HL-60/S4 treated with phorbol 12-myristate 13-acetate at 8.2 ng/mL for 4 days and 3 days (cell line): ENCODE data around the gene KRTAP9-9.
"Not testable (repeated sequence)": the region's sequence is repeated elsewhere in the genome, so short reads cannot be mapped to it uniquely, and the experiment has no call there.

Source experiments
- in situ Hi-C: fragments of 300-500 bp; cut with MboI; formaldehyde crosslinking; loops from 2 replicates; pipeline ENCODE4 v1.15.0; 2022; ENCODE audit warnings: low sequenced_read_pairs

The KRTAP9-9 gene

GRCh38 chr17:41255381-41256290 is at the start of gene KRTAP9-9:
Gene KRTAP9-9, plus strand, starts transcription at chr17:41255384.
- in situ Hi-C loops, result not testable (repeated sequence)

GRCh38 chr17:41211845-41212466 is 43.2 kb upstream of the KRTAP9-9 start:
- in situ Hi-C loops, result no loop called here

DNA sequence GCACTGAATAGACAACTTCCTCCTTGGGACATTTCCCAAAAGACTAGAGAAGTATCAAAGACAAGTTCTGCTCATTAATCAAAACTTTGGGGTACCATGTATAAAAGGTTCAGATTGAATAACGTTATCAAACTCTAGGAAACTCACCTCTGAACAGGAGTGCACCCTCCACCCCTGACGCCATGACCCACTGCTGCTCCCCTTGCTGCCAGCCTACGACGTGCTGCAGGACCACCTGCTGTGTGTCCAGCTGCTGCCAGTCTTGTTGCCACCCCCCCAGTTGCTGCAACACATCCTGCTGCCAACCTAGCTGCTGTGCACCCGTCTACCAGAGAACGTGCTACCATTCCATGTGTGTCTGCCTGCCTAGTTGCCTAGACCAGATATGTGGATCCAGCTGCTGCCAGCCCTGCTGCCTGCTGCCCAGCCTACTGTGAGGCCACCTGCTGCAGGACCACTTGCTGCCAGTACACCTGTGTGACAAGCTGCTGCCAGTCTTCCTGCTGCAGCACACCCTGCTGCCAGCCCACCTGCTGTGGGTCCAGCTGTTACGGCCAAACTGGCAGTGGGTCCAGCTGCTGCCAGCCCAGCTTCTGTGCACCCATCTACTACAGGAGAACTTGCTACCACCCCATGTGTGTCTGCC is 42.5 kb upstream of the KRTAP9-9 start:
- in situ Hi-C loops, result no loop called here

GRCh38 chr17:41215681-41216080 is 39.5 kb upstream of the KRTAP9-9 start:
- in situ Hi-C loops, result no loop called here

DNA sequence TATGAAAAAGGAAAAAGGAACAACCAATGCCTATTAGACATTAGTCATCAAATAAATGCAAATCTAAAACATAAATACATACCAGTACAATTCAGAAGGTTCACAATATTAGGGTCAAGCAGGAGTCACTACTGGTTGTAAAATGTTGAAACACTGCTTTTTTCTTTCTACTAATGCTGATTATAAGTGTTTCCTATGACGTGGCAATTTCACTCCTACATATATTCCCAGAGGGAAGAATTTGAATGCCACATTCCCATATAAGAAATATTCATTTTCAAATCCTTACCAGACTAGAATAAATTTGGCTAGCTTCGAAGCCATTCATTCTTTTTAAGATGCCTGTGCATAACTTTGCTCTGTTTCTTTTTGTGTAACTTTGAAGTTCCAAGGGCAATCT is 31.4 kb upstream of the KRTAP9-9 start:
- in situ Hi-C loops, result no loop called here

DNA sequence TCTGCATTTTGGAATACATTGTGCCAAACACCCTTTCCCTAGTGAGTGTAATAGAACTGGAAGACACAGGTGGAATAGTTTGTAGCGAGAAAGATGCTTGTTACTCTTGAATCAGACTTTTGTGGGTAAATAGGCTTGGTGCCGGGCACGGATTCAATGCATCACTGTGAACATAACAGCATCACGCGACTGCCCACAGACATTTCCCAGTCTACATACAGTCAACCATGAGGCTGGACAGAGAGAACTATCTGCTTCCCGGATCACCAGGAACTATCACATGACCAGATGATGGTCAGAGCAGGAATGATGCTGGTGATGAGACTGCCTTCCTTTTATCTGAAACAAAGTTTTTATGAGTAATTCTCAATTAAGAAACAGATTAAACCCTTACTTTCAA is 29.1 kb upstream of the KRTAP9-9 start:
- in situ Hi-C loops, result no loop called here

DNA sequence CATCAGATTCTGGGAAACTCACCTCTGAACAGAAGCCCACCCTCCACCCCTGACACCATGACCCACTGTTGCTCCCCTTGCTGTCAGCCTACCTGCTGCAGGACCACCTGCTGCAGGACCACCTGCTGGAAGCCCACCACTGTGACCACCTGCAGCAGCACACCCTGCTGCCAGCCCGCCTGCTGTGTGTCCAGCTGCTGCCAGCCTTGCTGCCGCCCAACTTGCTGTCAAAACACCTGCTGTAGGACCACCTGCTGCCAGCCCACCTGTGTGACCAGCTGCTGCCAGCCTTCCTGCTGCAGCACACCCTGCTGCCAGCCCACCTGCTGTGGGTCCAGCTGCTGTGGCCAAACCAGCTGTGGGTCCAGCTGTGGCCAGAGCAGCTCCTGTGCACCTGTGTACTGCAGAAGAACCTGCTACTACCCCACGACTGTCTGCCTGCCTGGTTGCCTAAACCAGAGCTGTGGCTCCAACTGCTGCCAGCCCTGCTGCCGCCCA is 28.5 kb upstream of the KRTAP9-9 start, which contains the start of gene KRTAP9-2:
Gene KRTAP9-2, plus strand, starts transcription at position 51 of the 498 bp plus-strand sequence. Its CDS starts 7 bp downstream, at position 58.
- in situ Hi-C loops, result not testable (repeated sequence)

DNA sequence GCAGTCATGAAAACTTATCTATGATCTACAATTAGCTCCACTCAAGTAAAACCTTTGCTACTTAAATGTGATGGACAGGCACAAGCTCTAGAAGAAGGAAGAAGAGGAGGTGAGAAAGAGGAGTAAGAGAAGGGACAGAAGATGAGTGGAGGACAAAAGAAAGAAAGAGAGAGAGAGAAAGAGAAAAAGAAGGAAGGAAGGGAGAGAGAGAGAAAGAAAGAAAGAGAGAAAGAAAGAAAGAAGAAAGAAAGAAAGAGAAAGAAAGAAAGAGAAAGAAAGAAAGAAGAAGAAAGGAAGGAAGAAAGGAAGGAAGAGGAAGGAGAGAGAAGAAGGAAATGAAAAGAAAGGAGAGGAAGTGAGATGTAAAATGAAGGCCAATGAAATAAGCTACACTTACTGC is 25.1 kb upstream of the KRTAP9-9 start:
- in situ Hi-C loops, result no loop called here

DNA sequence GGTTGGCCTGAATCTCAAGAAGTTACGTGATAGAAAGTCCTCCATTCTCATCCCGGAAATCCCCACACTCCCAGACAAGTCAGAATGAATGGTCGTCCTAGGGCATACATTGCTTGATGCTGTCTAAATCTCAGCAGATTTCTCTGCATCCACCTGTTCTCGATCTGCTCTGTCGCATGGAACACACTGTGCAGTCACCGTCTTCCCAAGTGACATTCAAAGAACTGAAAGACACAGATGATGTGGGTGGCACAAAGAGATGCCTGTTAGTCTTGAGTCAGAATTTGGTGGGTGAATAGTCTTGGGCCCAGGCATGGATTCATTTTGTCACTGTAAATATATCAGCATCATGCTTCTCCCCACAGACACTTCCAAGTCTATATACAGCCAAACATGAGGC is 23.5 kb upstream of the KRTAP9-9 start:
- in situ Hi-C loops, result no loop called here

GRCh38 chr17:41232399-41233105 is 22.6 kb upstream of the KRTAP9-9 start, which contains the start of gene KRTAP9-3:
Gene KRTAP9-3, plus strand, starts transcription at chr17:41232449. Its CDS starts 53 bp downstream, at chr17:41232502.
- in situ Hi-C loops, result not testable (repeated sequence)

GRCh38 chr17:41237116-41237515 is 18.1 kb upstream of the KRTAP9-9 start:
- in situ Hi-C loops, result not testable (repeated sequence)

- in situ Hi-C loops, result not testable (repeated sequence)
Measured at GRCh38 chr17:41237949-41238437, 17.2 kb upstream of the KRTAP9-9 start, which contains the start of gene KRTAP9-8. Gene KRTAP9-8, plus strand, starts transcription at chr17:41237999. Its CDS starts 53 bp downstream, at chr17:41238052.

- in situ Hi-C loops, result not testable (repeated sequence)
Measured at GRCh38 chr17:41246995-41247787, 8.0 kb upstream of the KRTAP9-9 start.

DNA sequence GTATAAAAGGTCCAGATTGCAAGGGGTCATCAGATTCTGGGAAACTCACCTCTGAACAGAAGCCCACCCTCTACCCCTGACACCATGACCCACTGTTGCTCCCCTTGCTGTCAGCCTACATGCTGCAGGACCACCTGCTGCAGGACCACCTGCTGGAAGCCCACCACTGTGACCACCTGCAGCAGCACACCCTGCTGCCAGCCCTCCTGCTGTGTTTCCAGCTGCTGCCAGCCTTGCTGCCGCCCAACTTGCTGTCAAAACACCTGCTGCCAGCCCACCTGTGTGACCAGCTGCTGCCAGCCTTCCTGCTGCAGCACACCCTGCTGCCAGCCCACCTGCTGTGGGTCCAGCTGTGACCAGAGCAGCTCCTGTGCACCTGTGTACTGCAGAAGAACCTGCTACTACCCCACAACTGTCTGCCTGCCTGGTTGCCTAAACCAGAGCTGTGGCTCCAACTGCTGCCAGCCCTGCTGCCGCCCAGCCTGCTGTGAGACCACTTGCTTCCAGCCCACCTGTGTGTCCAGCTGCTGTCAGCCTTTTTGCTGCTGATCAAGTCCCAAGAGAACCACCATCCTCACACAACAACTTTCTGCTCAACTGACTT is 5.4 kb upstream of the KRTAP9-9 start, which contains the start of gene KRTAP9-4:
Gene KRTAP9-4, plus strand, starts transcription at position 51 of the 604 bp plus-strand sequence. Its CDS starts 34 bp downstream, at position 85.
- in situ Hi-C loops, result not testable (repeated sequence)

- in situ Hi-C loops, result no loop called here
Measured at GRCh38 chr17:41251261-41251660, 3.9 kb upstream of the KRTAP9-9 start.

- in situ Hi-C loops, result no loop called here
Measured at GRCh38 chr17:41254861-41255260, 323 bp upstream of the KRTAP9-9 start.

- in situ Hi-C loops, result no loop called here
Measured at GRCh38 chr17:41256291-41256685, 1.1 kb downstream of the KRTAP9-9 start.

- in situ Hi-C loops, result no loop called here
Measured at GRCh38 chr17:41258406-41258805, 3.2 kb downstream of the KRTAP9-9 start.

DNA sequence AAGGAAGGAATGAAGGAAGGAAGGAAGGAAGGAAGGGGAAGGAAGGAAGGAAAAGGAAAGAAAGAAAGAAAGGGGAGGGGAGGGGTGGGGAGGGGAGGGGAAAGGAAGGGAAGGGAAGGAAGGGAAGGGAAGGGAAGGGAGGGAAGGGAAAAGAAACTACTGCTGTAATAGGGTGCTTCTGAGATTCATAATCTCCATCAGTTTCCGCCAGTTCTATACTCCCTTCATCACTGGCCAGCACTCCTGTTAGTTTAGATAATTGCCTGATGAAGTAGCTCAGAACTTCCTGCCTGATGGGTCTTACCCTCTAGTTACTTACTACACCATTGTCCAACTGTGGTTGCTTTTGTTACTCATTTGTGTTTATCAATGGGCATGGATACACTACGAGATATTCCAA is 8.0 kb downstream of the KRTAP9-9 start:
- in situ Hi-C loops, result no loop called here
